ENCODE data around the gene COPB1. TPM values are rescaled to one million over a fixed set of nuclear protein-coding genes. Genes with fewer than 3 reads are reported as not detected.
"Not testable (repeated sequence)": the region's sequence is repeated elsewhere in the genome, so short reads cannot be mapped to it uniquely, and the experiment has no call there.

COPB1 gene
- total RNA-seq, 4 donors from 2014 or later = 73.3 to 279 (median 94.8) TPM

GRCh38 chr11:14538271-14538925 lies 38.8 kb upstream of the COPB1 start:
- H3K27ac ChIP-seq = no peak overlapping the region
- DNase-seq = no peak
- H3K4me1 ChIP-seq = no peaks in the 10 kb centered on the region
- no peak overlapping the region for H3K4me3 ChIP-seq
- intact Hi-C loops (cut with DNase I; ENCODE audit: low total_unique reads) = no loop called here
- no peak for TF ChIP-seq POLR2A (IDR thresholded peaks at IDR 0.05)
- TF ChIP-seq CTCF (IDR thresholded peaks at IDR 0.05) = no peak
- H3K36me3 ChIP-seq = no peaks in the 10 kb centered on the region
- H3K9me3 ChIP-seq = no peaks in the 10 kb centered on the region
- no peaks in the 10 kb centered on the region for H3K27me3 ChIP-seq

- DNase-seq = no peak
- H3K36me3 ChIP-seq = no peaks in the 10 kb centered on the region
- intact Hi-C loops (cut with DNase I; ENCODE audit: low total_unique reads) = no loop called here
- no peaks in the 10 kb centered on the region for H3K4me1 ChIP-seq
- no peaks in the 10 kb centered on the region for H3K27me3 ChIP-seq
- TF ChIP-seq POLR2A (IDR thresholded peaks at IDR 0.05) (no peak), CTCF (IDR thresholded peaks at IDR 0.05) (peak; percentile 38 to 56 (median 44))
- no peak overlapping the region for H3K4me3 ChIP-seq
- no peaks in the 10 kb centered on the region for H3K9me3 ChIP-seq
- no peak overlapping the region for H3K27ac ChIP-seq
These were observed 37.6 kb upstream of the COPB1 start for GRCh38 chr11:14537134-14537599.

DNA sequence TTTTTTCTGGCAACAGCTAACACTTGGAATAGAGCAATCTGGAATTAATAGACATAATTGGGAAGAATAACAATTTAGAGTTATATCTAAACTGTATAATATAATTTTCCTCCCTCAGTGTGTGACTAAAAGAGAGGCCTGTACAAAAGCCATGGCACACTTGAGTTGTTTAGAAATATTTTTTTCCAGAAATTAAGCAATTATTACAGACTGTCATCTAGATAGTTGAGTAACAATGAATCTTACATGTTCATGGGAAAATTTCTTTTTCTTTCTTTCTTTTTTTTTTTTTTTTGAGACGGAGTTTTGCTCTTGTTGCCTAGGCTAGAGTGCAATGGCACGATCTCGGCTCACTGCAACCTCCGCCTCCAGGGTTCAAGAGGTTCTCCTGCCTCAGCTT lies 35.6 kb upstream of the COPB1 start:
- DNase-seq; H3K27me3 ChIP-seq; H3K36me3 ChIP-seq; H3K4me3 ChIP-seq; H3K27ac ChIP-seq; intact Hi-C loops (cut with DNase I; ENCODE audit: low total_unique reads); H3K9me3 ChIP-seq; H3K4me1 ChIP-seq: not testable (repeated sequence)

DNA sequence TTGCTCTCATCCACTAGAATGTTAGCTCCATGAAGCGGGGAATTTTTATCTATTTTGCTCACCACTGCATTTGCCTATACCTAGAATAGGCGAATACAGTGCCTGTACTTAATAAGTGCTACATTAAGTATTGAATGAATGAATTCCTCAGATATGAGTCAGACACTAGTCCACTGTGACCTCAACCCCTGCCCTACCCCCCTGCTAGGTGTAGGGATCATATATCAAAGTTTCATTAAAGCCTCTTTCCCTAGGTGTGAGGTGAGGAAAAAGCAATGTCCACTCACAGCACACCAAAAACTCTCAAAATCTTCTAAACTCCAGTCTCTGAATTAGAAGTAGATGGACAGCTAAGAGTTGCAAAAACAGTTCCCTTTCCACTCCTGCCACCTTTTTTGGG lies 30.3 kb upstream of the COPB1 start:
- Histone ChIP-seq H3K4me3 (no peak overlapping the region), H3K9me3 (no peaks in the 10 kb centered on the region), H3K36me3 (no peaks in the 10 kb centered on the region), H3K27me3 (no peaks in the 10 kb centered on the region), H3K4me1 (no peaks in the 10 kb centered on the region), H3K27ac (no peak overlapping the region)
- DNase-seq = no peak
- no peak for TF ChIP-seq CTCF (IDR thresholded peaks at IDR 0.05)
- TF ChIP-seq POLR2A (IDR thresholded peaks at IDR 0.05) = no peak
- intact Hi-C loops (cut with DNase I; ENCODE audit: low total_unique reads) = no loop called here

DNA sequence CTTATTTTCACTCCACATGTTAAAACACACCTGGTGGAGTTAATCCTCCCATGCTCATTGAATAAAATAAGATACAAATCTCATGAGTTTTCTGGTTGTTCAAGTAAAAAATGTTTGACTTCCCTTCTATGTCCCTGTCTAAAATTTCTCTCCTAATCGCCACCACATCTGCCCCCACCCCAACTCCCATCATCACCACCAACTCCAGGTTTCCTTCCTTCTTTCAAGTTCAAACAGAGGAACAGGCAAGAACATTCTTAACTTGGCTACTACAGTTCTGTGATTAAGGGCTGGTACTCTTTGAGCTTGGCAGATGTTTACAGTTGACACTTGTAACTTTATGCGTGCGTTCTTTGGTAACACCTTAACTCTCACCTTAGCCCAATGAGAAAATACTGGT lies 29.7 kb upstream of the COPB1 start:
- no peaks in the 10 kb centered on the region for H3K27me3 ChIP-seq
- intact Hi-C loops (cut with DNase I; ENCODE audit: low total_unique reads) = no loop called here
- TF ChIP-seq CTCF (IDR thresholded peaks at IDR 0.05) (no peak), POLR2A (IDR thresholded peaks at IDR 0.05) (no peak)
- DNase-seq = no peak
- no peak overlapping the region for H3K27ac ChIP-seq
- H3K36me3 ChIP-seq = no peaks in the 10 kb centered on the region
- H3K9me3 ChIP-seq = no peaks in the 10 kb centered on the region
- no peaks in the 10 kb centered on the region for H3K4me1 ChIP-seq
- H3K4me3 ChIP-seq = no peak overlapping the region

- DNase-seq = no peak
- no peaks in the 10 kb centered on the region for H3K27me3 ChIP-seq
- intact Hi-C loops (cut with DNase I; ENCODE audit: low total_unique reads) = no loop called here
- no peaks in the 10 kb centered on the region for H3K9me3 ChIP-seq
- no peak overlapping the region for H3K4me3 ChIP-seq
- peaks cover 4 to 6% of the 10 kb centered on the region in 2 donors for H3K4me1 ChIP-seq
- TF ChIP-seq CTCF (IDR thresholded peaks at IDR 0.05) (no peak), POLR2A (IDR thresholded peaks at IDR 0.05) (no peak)
- H3K27ac ChIP-seq = no peak overlapping the region
- no peaks in the 10 kb centered on the region for H3K36me3 ChIP-seq
These were observed 23.2 kb upstream of the COPB1 start for GRCh38 chr11:14522801-14523200.

Data from uterus (tissue), 4 donors.